ENCODE measurements around the gene FHAD1. TPM values are rescaled to one million over a fixed set of nuclear protein-coding genes. Genes with fewer than 3 reads are reported as not detected.
A peak's percentile ranks its signal among the peaks of the same experiment; 100 is the strongest.

FHAD1 gene
- total and polyA plus RNA-seq, 9 of the 15 experiments (the other 6 are each of a cell fraction or from before 2014, with no cell fraction given): 0.32 to 2.1 (median 1.5) TPM; not detected in 1

GRCh38 chr1:15249081-15249480 is 2.1 kb downstream of the FHAD1 start:
- intact Hi-C loops (cut with micrococcal nuclease): no loop called here
- Histone ChIP-seq H3K4me3 (no peak overlapping the region), H3K4me2 (ENCODE audit: insufficient read depth, low read length) (no peak overlapping the region), H3K36me3 (ENCODE audit: control insufficient read depth, insufficient read depth, low read length) (no peaks in the 10 kb centered on the region), H2AFZ (ENCODE audit: low read depth, low read length) (no peak overlapping the region), H3K27ac (ENCODE audit: extremely low read depth, low read depth, low read length) (no peak overlapping the region), H3K27me3 (ENCODE audit: control insufficient read depth in 2 of 2, insufficient read depth in 2 of 2, low read length in 2 of 2) (peaks cover 11 to 31% of the 10 kb centered on the region in 2 experiments; a peak in 4 of 5 replicates), H3K4me1 (replicated peaks in 1 of 2; ENCODE audit: control insufficient read depth in 2 of 2, insufficient read depth in 2 of 2, low read length in 2 of 2) (peaks cover 0 to 8% of the 10 kb centered on the region in 2 experiments; a peak in 2 of 5 replicates), H3K9me1 (ENCODE audit: control insufficient read depth, insufficient read depth, low read length) (no peaks in the 10 kb centered on the region), H3K79me2 (ENCODE audit: control insufficient read depth, insufficient read depth, low read length) (no peaks in the 10 kb centered on the region), H3K9ac (ENCODE audit: insufficient read depth in 1 of 2, low read depth in 2 of 2, low read length in 2 of 2) (no peak overlapping the region), H4K20me1 (replicated peaks; ENCODE audit: control insufficient read depth, insufficient read depth, low read length) (no peaks in the 10 kb centered on the region), H3K9me3 (replicated peaks; ENCODE audit: control insufficient read depth, insufficient read depth, low read depth, low read length) (no peaks in the 10 kb centered on the region)
- WGBS (ENCODE audit: insufficient coverage, low coverage, missing lambda C conversion rate): 1% methylated on average over 5 of the region's 5 CpGs
- ChIA-PET POLR2A (no interaction called here), CTCF (ENCODE audit: low intra/inter-chr PET ratio) (no interaction called here)
- no peak for ATAC-seq
- no peak for TF ChIP-seq VEZF1 (CRISPR knock-in tag; IDR thresholded peaks at IDR 0.05)
- TF ChIP-seq FOXA3 (CRISPR knock-in tag; conservative IDR thresholded peaks at IDR 0.05 in 1 of 2, IDR thresholded peaks at IDR 0.05 in 1 of 2): peak; percentile 49 to 58; a peak in 3 of 4 replicates
- in situ Hi-C loops (cut with MboI): no loop called here
- FAIRE-seq: no peak
- BruUV-seq (replicated peaks): no TSS peak
- DNase-seq (ENCODE audit: extremely low read depth in 1 of 4, low spot score in 3 of 4): no peak

Data from K562 (cell line).